Fibroblast of lung (primary cell): ENCODE measurements around the gene PCDH9.

Experiments used
- CTCF ChIP-seq, 2 donors: IDR thresholded peaks in 1 of 2; conservative IDR thresholded peaks in 1 of 2; 1 replicate in 1 of 2; 2 replicates in 1 of 2; pipeline ENCODE4 v1.5.1; 2011 to 2012; ENCODE audit warnings: low read length in 2 of 2, control low read depth in 1 of 2, inconsistent platforms in 1 of 2, low read depth in 1 of 2, mild to moderate bottlenecking in 1 of 2
- EZH2 ChIP-seq: IDR thresholded peaks from 2 replicates; pipeline ENCODE4 v1.5.1; 2012; ENCODE audit warnings: low read length, control low read depth, mild to moderate bottlenecking; ENCODE audit errors: missing control alignments

DNA sequence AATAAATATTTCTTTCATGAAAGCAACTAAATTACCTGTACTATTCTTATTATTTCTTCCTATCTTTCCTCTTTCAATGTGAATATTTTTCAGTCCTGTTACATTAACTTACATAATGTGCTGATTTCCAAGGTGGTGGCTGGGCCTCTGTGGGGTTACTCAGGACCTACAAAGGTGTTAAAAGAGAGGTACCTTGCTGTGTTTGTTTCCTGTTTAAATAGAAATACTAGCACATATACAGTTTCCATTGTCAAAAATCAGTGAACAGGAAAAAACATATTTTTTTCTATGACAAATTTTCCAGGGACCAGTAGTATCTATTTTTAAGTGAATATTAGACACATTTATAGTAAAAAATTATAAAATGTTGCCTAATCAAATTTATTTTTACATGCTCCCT lies 8.7 kb upstream of the PCDH9 start:
- no peak for TF ChIP-seq CTCF (conservative IDR thresholded peaks at IDR 0.05 in 1 of 2, IDR thresholded peaks at IDR 0.05 in 1 of 2; ENCODE audit: low read depth in 1 of 2, low read length in 2 of 2)
- no peak for TF ChIP-seq EZH2
